HG02610 (cell line): ENCODE data around the gene AMT.

Source experiments
- ATAC-seq: cut with Tn5 transposase; IDR thresholded peaks from one replicate; pipeline ENCODE4 v1.9.1; 2021; ENCODE audit warnings: mild to moderate bottlenecking, moderate library complexity; ENCODE audit not compliant: unreplicated experiment

AMT gene, protein sequence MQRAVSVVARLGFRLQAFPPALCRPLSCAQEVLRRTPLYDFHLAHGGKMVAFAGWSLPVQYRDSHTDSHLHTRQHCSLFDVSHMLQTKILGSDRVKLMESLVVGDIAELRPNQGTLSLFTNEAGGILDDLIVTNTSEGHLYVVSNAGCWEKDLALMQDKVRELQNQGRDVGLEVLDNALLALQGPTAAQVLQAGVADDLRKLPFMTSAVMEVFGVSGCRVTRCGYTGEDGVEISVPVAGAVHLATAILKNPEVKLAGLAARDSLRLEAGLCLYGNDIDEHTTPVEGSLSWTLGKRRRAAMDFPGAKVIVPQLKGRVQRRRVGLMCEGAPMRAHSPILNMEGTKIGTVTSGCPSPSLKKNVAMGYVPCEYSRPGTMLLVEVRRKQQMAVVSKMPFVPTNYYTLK

DNA sequence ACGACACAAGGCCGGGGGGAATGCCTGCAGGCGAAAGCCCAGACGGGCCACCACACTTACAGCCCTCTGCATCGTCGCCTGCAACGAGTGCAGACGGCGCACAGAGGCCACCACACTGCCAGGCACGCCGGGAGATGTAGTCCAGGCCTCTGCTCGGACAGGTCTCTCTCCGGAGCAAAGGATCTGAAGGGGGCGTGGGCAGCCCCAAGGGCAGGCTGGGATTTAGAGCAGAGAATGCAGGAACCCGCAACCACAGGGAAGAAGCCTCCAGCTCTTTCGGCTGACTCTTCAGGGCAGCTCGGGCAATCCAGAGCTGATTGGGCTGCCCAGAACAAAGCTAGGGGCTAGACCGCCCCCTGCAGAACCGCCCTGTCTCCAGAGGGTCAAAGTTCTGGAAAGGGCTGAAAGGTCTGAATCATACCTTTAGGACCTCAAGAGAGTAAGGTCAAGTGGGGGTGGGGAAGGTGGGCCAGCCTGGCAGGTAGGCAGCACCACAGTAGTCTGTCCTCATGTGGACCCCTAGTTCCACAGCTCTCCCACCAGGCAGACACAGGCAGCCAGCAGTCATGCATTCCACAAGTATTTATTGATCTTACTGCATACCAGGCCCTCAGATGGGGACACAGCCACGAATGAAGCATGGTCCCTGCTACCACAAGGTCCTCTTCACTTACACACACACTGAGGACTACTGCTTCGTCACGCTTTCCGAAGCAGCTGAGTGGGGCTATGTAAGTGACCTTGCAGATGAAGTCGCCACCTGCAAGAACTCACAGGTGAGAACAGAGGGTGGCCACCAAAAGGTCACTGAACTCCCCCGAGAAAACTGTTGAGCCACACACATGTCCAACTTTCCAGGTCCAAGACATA lies at the start of gene AMT:
Gene AMT (minus strand): TSS at position 95 of the 870 bp plus-strand sequence. CDS start 23 bp downstream, at position 72.
- ATAC-seq = no peak

GRCh38 chr3:49470714-49471420 lies 48.6 kb upstream of the AMT start:
- peak; percentile 17 for ATAC-seq

GRCh38 chr3:49469936-49470713 lies 47.9 kb upstream of the AMT start, which contains the start of gene DAG1:
TSS of gene DAG1 (plus strand) at chr3:49470267. CDS start at chr3:49510535, 40,268 bp downstream.
- ATAC-seq = peak; percentile 83

- ATAC-seq = peak; percentile 17
Observed at GRCh38 chr3:49469037-49469935, 47.0 kb upstream of the AMT start.

DNA sequence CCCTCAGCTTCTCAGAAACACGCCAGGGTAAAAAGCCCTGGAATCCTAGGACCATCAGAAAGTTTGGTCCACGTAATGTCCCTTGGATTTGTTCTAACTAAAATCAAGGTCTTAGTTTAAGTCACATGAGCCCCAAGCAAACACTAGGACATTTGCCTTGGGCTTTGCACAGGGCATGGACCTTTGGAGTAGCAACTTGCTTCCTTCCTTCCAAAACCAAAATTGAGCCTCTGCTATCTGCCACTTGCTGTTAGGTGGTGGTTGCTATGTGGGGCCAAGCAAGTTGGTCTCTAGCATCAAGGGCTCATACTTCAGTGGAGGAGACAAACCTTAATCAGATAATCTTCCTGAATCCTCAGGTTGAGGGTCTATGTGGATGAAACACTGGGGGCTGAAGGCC lies 43.8 kb upstream of the AMT start:
- no peak for ATAC-seq

GRCh38 chr3:49465270-49466034 lies 43.2 kb upstream of the AMT start:
- ATAC-seq = no peak

DNA sequence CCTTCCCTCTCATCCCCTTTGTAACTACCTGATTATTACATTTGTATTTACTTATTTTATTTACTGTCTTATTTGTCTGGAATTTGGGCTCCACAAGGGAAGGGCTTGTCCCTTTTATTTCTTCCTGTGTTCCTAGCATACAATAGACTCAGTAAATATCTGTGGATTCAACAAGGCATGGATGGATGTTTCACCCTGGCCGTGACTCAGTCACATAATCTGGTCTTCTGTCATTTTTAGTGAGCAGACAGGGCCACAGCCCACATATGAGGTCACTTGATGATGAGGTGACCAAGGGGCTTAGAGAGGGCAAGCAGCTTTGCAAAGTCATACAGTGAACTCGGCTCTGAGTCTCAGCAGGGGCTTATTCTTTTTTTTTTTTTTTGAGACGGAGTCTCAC lies 39.9 kb upstream of the AMT start:
- ATAC-seq = no peak

GRCh38 chr3:49461443-49462171 lies 39.3 kb upstream of the AMT start:
- no peak for ATAC-seq

DNA sequence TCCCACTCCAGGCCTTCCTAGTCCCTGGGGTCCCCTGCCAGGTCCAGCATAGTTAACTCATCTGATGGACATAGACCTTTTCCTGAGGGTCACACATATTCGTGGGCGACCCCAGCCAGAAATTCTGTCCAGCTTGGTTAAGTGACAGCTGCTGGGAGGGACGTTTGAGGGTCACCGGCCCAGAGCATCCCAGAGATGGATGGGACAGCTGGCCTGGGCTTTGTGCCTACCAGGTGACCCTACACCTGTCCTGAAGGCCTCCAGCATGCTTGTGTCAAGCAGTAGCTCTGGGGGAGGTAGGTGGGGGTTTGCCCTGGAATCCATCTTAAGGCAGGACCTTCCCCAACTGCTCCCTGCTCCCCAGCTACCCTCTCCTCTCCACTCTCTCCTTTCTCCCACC lies 38.7 kb upstream of the AMT start:
- ATAC-seq = no peak

GRCh38 chr3:49460188-49460890 lies 38.1 kb upstream of the AMT start:
- ATAC-seq = no peak

GRCh38 chr3:49456466-49456865 lies 34.2 kb upstream of the AMT start:
- ATAC-seq = no peak

DNA sequence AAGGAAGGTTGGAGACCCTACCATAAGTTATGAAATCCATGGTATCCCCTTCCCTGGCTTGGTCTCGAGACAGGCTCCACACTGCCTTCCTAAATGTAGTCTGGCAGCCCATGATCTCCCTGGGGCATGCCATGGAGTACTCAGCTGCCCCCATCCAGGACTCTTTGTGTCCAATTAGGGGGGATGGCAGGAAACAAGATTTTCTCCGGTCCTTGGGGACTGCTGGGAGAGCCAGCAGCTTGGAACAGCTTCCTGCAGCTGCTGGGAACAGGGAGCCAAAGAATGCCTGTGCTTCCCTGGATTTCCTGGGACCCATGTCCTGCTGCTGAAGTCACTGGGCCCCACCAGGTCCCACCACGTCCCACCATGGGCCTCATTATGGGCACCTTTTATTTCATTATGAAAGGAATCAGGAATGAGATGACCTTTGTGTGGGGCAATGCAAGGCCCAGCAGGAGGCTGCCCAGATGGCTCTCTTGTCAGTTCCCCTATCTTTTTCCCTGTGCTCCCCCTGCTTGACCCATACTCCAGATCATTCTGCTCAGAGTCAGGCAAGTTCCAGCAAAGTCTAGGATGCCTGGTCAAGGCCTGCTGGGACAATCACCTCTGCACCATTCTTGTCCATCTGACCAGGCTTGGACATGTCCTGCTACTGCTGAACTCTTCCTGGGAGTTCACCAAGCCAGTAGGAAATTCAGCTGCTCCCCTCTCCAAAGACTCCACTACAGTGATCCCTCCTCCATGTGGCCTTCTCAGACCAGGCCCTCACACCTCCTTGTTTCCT lies 32.8 kb upstream of the AMT start:
- no peak for ATAC-seq

DNA sequence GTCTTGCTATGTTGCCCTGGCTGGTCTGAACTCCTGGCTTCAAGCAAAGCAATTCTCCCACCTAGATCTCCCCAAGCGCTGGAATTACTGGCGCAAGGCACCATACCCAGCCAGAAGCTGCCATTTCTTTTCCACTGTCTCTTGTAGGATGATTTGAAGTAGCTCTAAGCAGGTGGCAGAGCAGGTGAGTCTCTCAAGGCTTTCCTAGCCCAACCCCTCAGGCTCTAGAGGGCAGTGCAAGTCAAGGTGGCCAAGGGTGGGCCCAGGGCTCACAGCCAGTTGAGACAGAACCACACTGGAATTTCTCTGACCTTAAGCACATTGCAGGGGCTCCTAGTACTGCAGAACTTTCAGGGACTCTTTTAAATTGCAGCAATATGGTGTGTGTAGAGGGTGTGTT lies 32.2 kb upstream of the AMT start:
- ATAC-seq = no peak

DNA sequence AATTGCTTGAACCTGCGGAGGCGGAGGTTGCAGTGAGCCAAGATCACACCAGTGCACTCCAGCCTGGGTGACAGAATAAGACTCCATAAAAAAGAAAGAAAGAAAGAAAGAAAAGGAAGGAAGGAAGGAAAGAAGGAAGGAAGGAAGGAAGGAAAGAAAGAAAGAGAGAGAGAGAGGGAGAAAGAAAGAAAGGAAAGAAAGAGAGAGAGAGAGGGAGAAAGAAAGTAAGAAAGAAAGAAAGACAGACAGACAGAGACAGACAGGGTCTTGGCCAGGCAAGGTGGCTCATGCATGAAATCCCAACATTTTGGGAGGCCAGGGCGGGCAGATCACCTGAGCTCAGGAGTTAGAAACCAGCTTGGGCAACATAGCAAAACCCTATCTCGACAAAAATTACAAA lies 31.3 kb upstream of the AMT start:
- no peak for ATAC-seq

DNA sequence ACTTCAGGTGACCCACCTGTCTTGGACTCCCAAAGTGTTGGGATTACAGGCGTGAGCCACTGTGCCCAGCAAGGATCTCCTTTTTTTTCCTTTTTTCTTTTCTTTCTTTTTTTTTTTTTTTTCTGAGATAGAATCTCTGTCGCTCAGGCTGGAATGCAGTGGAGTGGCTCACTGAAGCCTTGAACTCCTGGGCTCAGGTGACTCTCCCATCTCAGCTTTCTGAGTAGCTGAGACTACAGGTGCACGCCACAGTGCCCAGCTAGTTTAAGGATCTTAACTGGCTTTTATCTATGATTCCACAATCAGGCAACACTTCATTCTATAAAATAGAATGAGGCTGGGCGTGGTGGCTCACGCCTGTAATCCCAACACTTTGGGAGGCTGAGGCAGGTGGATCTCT lies 23.1 kb upstream of the AMT start:
- ATAC-seq = no peak

GRCh38 chr3:49434731-49435130 lies 12.5 kb upstream of the AMT start:
- no peak for ATAC-seq

DNA sequence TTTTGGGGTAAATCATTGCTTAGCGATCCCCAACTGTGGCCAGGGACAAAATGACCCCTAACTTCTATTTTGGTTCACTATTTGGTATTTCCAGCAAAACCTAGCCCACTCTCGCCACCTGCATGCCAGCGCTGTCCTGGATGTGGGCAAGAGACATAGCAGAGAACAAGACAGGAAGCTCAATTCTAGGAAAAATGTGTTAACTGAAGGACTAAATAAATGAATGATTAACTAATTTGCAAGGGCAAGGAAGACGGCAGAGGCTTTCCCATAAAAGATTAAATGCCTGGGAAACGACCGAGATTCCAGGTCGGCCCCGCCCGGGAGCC lies 6.4 kb upstream of the AMT start:
- ATAC-seq = no peak
